Measurements from ENCODE around the gene TAF15. TPM values are rescaled to one million over a fixed set of nuclear protein-coding genes. Genes with fewer than 3 reads are reported as not detected.

The TAF15 gene
- polyA plus RNA-seq, 1 donor (not counting 4 experiments of a cell fraction or from before 2014, with no cell fraction given), result 101 TPM

DNA sequence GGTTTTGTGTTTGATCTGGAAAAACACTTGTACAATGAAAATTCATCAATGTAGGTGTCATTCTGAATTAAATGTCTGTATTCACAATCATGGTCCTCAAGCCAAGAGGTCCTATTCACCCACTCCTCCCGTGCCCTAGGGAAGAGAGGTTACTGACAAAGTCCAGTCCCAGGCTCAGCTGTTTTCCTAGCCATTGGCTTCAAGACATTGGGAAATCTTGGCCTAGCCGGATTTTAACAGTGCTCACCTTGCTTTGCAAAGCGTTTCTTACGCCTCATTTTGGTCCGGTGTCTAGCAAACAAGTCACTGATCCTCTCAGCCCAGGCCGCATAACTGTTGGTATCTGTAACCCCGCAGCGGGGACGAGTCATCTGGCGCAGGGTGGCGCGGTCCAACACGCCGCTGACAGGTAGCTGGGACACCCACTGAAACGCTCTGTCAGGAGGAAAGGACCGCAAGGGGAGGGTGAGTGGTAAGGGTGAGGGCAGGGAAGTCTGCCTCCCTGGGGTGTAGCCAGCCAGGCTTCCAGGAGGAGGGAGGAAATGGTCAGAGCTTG, 30.6 kb upstream of the TAF15 start:
- no peak overlapping the region for H3K4me2 ChIP-seq (ENCODE audit: control insufficient read depth, extremely low read depth, insufficient read depth, low read depth, low read length)
- peaks cover 9 to 19% of the 10 kb centered on the region in 2 experiments for H3K36me3 ChIP-seq (ENCODE audit: control insufficient read depth in 2 of 2, extremely low read depth in 1 of 2, insufficient read depth in 2 of 2, low read length in 2 of 2)
- no peak for DNase-seq (ENCODE audit: low read depth, low spot score)
- TF ChIP-seq EZH2 (IDR thresholded peaks at IDR 0.05; ENCODE audit: low read length), result no peak
- TF ChIP-seq, protein P1, sequence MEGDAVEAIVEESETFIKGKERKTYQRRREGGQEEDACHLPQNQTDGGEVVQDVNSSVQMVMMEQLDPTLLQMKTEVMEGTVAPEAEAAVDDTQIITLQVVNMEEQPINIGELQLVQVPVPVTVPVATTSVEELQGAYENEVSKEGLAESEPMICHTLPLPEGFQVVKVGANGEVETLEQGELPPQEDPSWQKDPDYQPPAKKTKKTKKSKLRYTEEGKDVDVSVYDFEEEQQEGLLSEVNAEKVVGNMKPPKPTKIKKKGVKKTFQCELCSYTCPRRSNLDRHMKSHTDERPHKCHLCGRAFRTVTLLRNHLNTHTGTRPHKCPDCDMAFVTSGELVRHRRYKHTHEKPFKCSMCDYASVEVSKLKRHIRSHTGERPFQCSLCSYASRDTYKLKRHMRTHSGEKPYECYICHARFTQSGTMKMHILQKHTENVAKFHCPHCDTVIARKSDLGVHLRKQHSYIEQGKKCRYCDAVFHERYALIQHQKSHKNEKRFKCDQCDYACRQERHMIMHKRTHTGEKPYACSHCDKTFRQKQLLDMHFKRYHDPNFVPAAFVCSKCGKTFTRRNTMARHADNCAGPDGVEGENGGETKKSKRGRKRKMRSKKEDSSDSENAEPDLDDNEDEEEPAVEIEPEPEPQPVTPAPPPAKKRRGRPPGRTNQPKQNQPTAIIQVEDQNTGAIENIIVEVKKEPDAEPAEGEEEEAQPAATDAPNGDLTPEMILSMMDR (optimal IDR thresholded peaks at IDR 0.05 in 1 of 3, IDR thresholded peaks at IDR 0.05 in 1 of 3, conservative IDR thresholded peaks at IDR 0.05 in 1 of 3; ENCODE audit: extremely low read depth in 1 of 3, insufficient read depth in 2 of 3, low read length in 3 of 3), result no peak
- H2AFZ ChIP-seq (ENCODE audit: control insufficient read depth, low read length), result no peak overlapping the region
- no peak overlapping the region for H3K4me3 ChIP-seq (ENCODE audit: control insufficient read depth in 2 of 3, extremely low read depth in 1 of 3, insufficient read depth in 2 of 3, low read depth in 1 of 3, low read length in 3 of 3)
- no peaks in the 10 kb centered on the region for H3K27me3 ChIP-seq (ENCODE audit: control insufficient read depth, extremely low read depth, insufficient read depth, low read length)
- dilution Hi-C loops (cut with MboI; ENCODE audit: extremely low pct_ligation_motif_present, low sequenced_read_pairs), result no loop called here
- H3K9ac ChIP-seq (ENCODE audit: control insufficient read depth, extremely low read depth, insufficient read depth, low read length), result no peak overlapping the region
- FAIRE-seq, result no peak
- no peaks in the 10 kb centered on the region for H3K9me3 ChIP-seq (ENCODE audit: control insufficient read depth, low read depth, low read length)
- H4K20me1 ChIP-seq (ENCODE audit: control insufficient read depth, extremely low read depth, insufficient read depth, low read length), result no peaks in the 10 kb centered on the region
- H3K4me1 ChIP-seq (ENCODE audit: control insufficient read depth, extremely low read depth, insufficient read depth, low read length), result peaks cover 29% of the 10 kb centered on the region
- H3K27ac ChIP-seq (ENCODE audit: control insufficient read depth, insufficient read depth, low read length), result peak overlapping the region; percentile 29
- no peaks in the 10 kb centered on the region for H3K79me2 ChIP-seq (ENCODE audit: control insufficient read depth, insufficient read depth, low read length)
- no peaks in the 10 kb centered on the region for H3K9me1 ChIP-seq (ENCODE audit: control insufficient read depth, extremely low read depth, insufficient read depth, low read length)

DNA sequence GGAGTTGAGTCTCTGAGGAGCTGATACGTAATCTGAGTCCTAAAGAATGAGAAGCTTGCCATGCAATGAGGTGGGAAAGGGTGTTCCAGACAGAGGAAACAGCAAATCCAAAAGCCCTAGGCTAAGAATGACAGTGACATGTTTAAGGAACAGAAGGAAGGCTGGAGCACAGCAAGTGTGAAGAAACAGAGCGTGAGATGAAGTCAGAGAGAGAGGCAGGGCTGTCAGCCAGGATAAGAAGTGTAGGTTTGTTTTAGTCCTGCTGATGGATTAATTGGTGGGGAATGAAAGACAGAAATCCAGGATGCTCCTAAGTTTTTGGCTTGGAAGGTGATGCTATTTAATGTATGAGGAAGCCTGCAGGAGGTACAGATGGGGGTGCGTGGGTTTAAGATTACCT, 28.3 kb upstream of the TAF15 start:
- H3K9ac ChIP-seq (ENCODE audit: control insufficient read depth, extremely low read depth, insufficient read depth, low read length), result no peak overlapping the region
- TF ChIP-seq EZH2 (IDR thresholded peaks at IDR 0.05; ENCODE audit: low read length), result no peak
- TF ChIP-seq, protein P1 (optimal IDR thresholded peaks at IDR 0.05 in 1 of 3, IDR thresholded peaks at IDR 0.05 in 1 of 3, conservative IDR thresholded peaks at IDR 0.05 in 1 of 3; ENCODE audit: extremely low read depth in 1 of 3, insufficient read depth in 2 of 3, low read length in 3 of 3), result no peak
- DNase-seq (ENCODE audit: low read depth, low spot score), result no peak
- H3K4me3 ChIP-seq (ENCODE audit: control insufficient read depth in 2 of 3, extremely low read depth in 1 of 3, insufficient read depth in 2 of 3, low read depth in 1 of 3, low read length in 3 of 3), result no peak overlapping the region
- no peak overlapping the region for H2AFZ ChIP-seq (ENCODE audit: control insufficient read depth, low read length)
- no peaks in the 10 kb centered on the region for H3K9me3 ChIP-seq (ENCODE audit: control insufficient read depth, low read depth, low read length)
- no peaks in the 10 kb centered on the region for H4K20me1 ChIP-seq (ENCODE audit: control insufficient read depth, extremely low read depth, insufficient read depth, low read length)
- peaks cover 42% of the 10 kb centered on the region for H3K4me1 ChIP-seq (ENCODE audit: control insufficient read depth, extremely low read depth, insufficient read depth, low read length)
- H3K27ac ChIP-seq (ENCODE audit: control insufficient read depth, insufficient read depth, low read length), result no peak overlapping the region
- no peak overlapping the region for H3K4me2 ChIP-seq (ENCODE audit: control insufficient read depth, extremely low read depth, insufficient read depth, low read depth, low read length)
- dilution Hi-C loops (cut with MboI; ENCODE audit: extremely low pct_ligation_motif_present, low sequenced_read_pairs), result no loop called here
- peaks cover 7 to 21% of the 10 kb centered on the region in 2 experiments for H3K36me3 ChIP-seq (ENCODE audit: control insufficient read depth in 2 of 2, extremely low read depth in 1 of 2, insufficient read depth in 2 of 2, low read length in 2 of 2)
- no peaks in the 10 kb centered on the region for H3K9me1 ChIP-seq (ENCODE audit: control insufficient read depth, extremely low read depth, insufficient read depth, low read length)
- H3K79me2 ChIP-seq (ENCODE audit: control insufficient read depth, insufficient read depth, low read length), result no peaks in the 10 kb centered on the region
- FAIRE-seq, result no peak
- H3K27me3 ChIP-seq (ENCODE audit: control insufficient read depth, extremely low read depth, insufficient read depth, low read length), result no peaks in the 10 kb centered on the region

All from keratinocyte (primary cell).